Measurements from ENCODE around the gene DRC7. TPM values are rescaled to one million over a fixed set of nuclear protein-coding genes. Genes with fewer than 3 reads are reported as not detected.

DRC7 gene
- total RNA-seq, 2 donors from 2014 or later, result 1.6 to 1.8 TPM

DNA sequence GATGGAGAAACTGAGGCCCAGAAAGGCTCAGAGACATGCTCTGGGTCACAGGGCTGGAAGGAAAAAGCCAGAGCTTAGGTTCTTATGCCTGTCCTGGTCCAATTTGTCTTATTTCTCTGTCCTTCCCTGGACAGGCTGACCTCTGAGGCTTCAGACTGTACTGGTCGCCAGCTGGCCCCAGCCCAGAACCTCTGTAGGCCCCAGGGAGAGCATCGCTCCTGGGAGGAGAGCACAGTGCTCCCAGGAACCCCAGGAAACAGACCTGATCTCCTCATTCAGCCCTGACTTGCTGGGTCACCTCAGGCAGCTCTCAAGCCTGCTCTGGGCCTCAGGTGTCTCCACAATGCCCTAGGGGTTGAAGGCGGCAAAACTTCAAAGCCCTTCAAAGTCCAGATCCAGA lies 4.9 kb downstream of the DRC7 start:
- WGBS, 2 experiments (ENCODE audit: insufficient coverage in 1 of 2, insufficient read length in 1 of 2), result 91 to 94% methylated on average over 3 of the region's 3 CpGs
- H3K36me3 Mint-ChIP-seq (ENCODE audit: low read depth), result no peaks in the 10 kb centered on the region
- no peaks in the 10 kb centered on the region for H3K36me3 ChIP-seq (ENCODE audit: control insufficient read depth, insufficient read depth, low read length)
- H3K27ac Mint-ChIP-seq, result no peak overlapping the region
- H3K27me3 Mint-ChIP-seq (ENCODE audit: insufficient read depth), result peaks cover 3% of the 10 kb centered on the region
- H3K9ac ChIP-seq (ENCODE audit: extremely low read depth, low read length, poor library complexity, severe bottlenecking), result no peak overlapping the region
- H3K4me3 ChIP-seq (ENCODE audit: low read length), result no peak overlapping the region
- H3K27ac ChIP-seq (ENCODE audit: low read depth, low read length), result no peak overlapping the region
- no peak overlapping the region for H3K4me3 Mint-ChIP-seq
- H3K4me1 ChIP-seq (ENCODE audit: control insufficient read depth, insufficient read depth, low read length), result peaks cover 8% of the 10 kb centered on the region
- no peaks in the 10 kb centered on the region for H3K27me3 ChIP-seq (ENCODE audit: control insufficient read depth, insufficient read depth, low read length, poor library complexity, severe bottlenecking)
- no peaks in the 10 kb centered on the region for H3K9me3 Mint-ChIP-seq
- TF ChIP-seq, protein P1, sequence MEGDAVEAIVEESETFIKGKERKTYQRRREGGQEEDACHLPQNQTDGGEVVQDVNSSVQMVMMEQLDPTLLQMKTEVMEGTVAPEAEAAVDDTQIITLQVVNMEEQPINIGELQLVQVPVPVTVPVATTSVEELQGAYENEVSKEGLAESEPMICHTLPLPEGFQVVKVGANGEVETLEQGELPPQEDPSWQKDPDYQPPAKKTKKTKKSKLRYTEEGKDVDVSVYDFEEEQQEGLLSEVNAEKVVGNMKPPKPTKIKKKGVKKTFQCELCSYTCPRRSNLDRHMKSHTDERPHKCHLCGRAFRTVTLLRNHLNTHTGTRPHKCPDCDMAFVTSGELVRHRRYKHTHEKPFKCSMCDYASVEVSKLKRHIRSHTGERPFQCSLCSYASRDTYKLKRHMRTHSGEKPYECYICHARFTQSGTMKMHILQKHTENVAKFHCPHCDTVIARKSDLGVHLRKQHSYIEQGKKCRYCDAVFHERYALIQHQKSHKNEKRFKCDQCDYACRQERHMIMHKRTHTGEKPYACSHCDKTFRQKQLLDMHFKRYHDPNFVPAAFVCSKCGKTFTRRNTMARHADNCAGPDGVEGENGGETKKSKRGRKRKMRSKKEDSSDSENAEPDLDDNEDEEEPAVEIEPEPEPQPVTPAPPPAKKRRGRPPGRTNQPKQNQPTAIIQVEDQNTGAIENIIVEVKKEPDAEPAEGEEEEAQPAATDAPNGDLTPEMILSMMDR (conservative IDR thresholded peaks at IDR 0.05), result no peak
- H3K9me3 ChIP-seq (ENCODE audit: control insufficient read depth, low read length), result no peaks in the 10 kb centered on the region
- H3K4me1 Mint-ChIP-seq, result peaks cover 20% of the 10 kb centered on the region
- no peak for DNase-seq

DNA sequence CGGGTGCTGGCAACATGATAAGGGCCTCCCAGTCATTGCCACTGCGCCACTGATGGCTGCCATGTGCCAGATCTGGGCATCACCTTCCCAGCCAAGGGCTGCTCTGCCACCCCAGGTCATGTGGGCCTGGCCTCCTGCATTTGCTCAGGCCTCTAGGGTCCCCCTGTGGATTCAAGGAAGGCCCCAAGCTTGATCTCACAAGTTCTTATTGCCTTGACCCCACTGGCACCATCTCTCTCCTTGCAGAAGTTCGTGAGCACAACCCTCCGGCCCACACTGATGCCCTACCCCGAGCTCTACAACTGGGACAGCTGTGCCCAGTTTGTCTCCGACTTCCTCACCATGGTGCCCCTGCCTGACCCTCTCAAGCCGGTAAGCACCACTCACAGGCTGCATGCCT lies 5.3 kb downstream of the DRC7 start:
- Histone ChIP-seq H3K36me3 (ENCODE audit: control insufficient read depth, insufficient read depth, low read length) (no peaks in the 10 kb centered on the region), H3K27ac (ENCODE audit: low read depth, low read length) (no peak overlapping the region), H3K9me3 (ENCODE audit: control insufficient read depth, low read length) (no peaks in the 10 kb centered on the region), H3K27me3 (ENCODE audit: control insufficient read depth, insufficient read depth, low read length, poor library complexity, severe bottlenecking) (no peaks in the 10 kb centered on the region), H3K9ac (ENCODE audit: extremely low read depth, low read length, poor library complexity, severe bottlenecking) (no peak overlapping the region), H3K4me1 (ENCODE audit: control insufficient read depth, insufficient read depth, low read length) (peaks cover 12% of the 10 kb centered on the region), H3K4me3 (ENCODE audit: low read length) (no peak overlapping the region)
- TF ChIP-seq, protein P1 (conservative IDR thresholded peaks at IDR 0.05), result no peak
- Mint-ChIP-seq H3K27me3 (ENCODE audit: insufficient read depth) (peaks cover 3% of the 10 kb centered on the region), H3K4me1 (peaks cover 21% of the 10 kb centered on the region), H3K4me3 (no peak overlapping the region), H3K27ac (peak overlapping the region; percentile 44), H3K36me3 (ENCODE audit: low read depth) (no peaks in the 10 kb centered on the region), H3K9me3 (no peaks in the 10 kb centered on the region)
- 94 to 97% methylated on average over 5 to 7 of the region's 7 CpGs for WGBS, 2 experiments (ENCODE audit: insufficient coverage in 1 of 2, insufficient read length in 1 of 2)
- no peak for DNase-seq

DNA sequence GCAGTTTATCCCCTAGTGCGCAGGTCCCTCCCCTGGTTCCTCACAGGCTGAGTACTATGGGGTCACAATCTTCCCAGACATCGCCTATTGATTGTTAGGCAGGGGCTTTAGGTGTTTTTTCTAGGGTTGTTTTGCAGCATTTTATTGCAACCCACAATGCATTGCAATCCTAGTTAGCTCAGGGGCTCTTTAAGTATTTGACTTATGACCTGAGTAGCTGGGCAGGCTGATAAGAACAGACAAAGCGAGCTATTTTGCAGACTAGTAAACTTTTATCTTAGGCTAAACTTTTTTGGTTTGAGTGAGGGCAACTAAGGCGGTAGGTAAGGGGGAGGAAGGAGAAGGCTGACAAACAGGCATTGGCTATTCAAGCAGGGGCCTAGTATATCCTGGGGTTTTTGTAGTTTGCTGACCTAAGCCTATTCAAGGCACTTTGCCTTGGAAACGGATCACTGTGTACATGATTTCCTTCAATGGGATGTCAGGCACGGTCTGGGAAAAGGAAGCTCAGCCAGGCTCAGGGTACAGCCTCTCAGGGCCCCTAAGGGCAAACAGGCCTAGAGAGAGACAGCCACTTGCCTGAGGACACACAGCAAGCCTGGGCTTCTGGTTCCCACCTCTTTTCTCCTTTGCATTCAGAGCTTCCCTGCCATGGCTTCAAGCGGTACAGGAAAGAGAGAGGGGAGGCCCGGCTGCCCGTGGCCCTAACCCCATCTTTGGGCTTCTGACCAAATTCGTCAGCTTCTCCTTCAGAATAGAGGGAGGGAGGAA lies 6.4 kb downstream of the DRC7 start:
- Mint-ChIP-seq H3K36me3 (ENCODE audit: low read depth) (no peaks in the 10 kb centered on the region), H3K4me1 (peaks cover 21% of the 10 kb centered on the region), H3K4me3 (no peak overlapping the region), H3K9me3 (no peaks in the 10 kb centered on the region), H3K27ac (no peak overlapping the region), H3K27me3 (ENCODE audit: insufficient read depth) (peaks cover 3% of the 10 kb centered on the region)
- Histone ChIP-seq H3K36me3 (ENCODE audit: control insufficient read depth, insufficient read depth, low read length) (no peaks in the 10 kb centered on the region), H3K27ac (ENCODE audit: low read depth, low read length) (peak overlapping the region; percentile 60), H3K27me3 (ENCODE audit: control insufficient read depth, insufficient read depth, low read length, poor library complexity, severe bottlenecking) (no peaks in the 10 kb centered on the region), H3K4me3 (ENCODE audit: low read length) (no peak overlapping the region), H3K9me3 (ENCODE audit: control insufficient read depth, low read length) (no peaks in the 10 kb centered on the region), H3K9ac (ENCODE audit: extremely low read depth, low read length, poor library complexity, severe bottlenecking) (no peak overlapping the region), H3K4me1 (ENCODE audit: control insufficient read depth, insufficient read depth, low read length) (peaks cover 12% of the 10 kb centered on the region)
- TF ChIP-seq, protein P1 (conservative IDR thresholded peaks at IDR 0.05), result no peak
- WGBS, 2 experiments (ENCODE audit: insufficient coverage in 1 of 2, insufficient read length in 1 of 2), result 78 to 85% methylated on average over 8 to 10 of the region's 10 CpGs
- DNase-seq, result no peak
